Activated CD4-positive, alpha-beta T cell treated with anti-CD3 and anti-CD28 coated beads, Interleukin-2, amount 50 U/mL, for 4 hours (primary cell): ENCODE data around the gene CAMSAP2.
A peak's percentile ranks its signal among the peaks of the same experiment; 100 is the strongest.

Source experiments
- DNase-seq, 2 experiments: peaks; one replicate each; pipeline ENCODE4 v3.0.0-alpha.2; 2020

Gene CAMSAP2

GRCh38 chr1:200856716-200857357, 118.1 kb downstream of the CAMSAP2 start:
- DNase-seq: no peak

GRCh38 chr1:200857804-200858203, 119.1 kb downstream of the CAMSAP2 start:
- DNase-seq: no peak

- no peak for DNase-seq
These were observed 123.4 kb downstream of the CAMSAP2 start for GRCh38 chr1:200861937-200862647.

GRCh38 chr1:200862713-200863415, 124.2 kb downstream of the CAMSAP2 start:
- no peak for DNase-seq

- DNase-seq: no peak
These were observed 127.4 kb downstream of the CAMSAP2 start for GRCh38 chr1:200866116-200866515.

- peak in 1 of 2 experiments; percentile 34 for DNase-seq
These were observed 127.8 kb downstream of the CAMSAP2 start for GRCh38 chr1:200866521-200866920.

GRCh38 chr1:200867018-200867811, 128.5 kb downstream of the CAMSAP2 start:
- DNase-seq: no peak

GRCh38 chr1:200869376-200869752, 130.7 kb downstream of the CAMSAP2 start:
- DNase-seq: no peak

- DNase-seq: no peak
These were observed 131.2 kb downstream of the CAMSAP2 start for GRCh38 chr1:200869753-200870391.

- no peak for DNase-seq
These were observed 133.9 kb downstream of the CAMSAP2 start, which contains the start of gene GPR25 for GRCh38 chr1:200872446-200873115. Gene GPR25, plus strand, starts transcription at chr1:200872981. Its CDS starts 57 bp downstream, at chr1:200873038.

- DNase-seq: no peak
These were observed 134.5 kb downstream of the CAMSAP2 start for GRCh38 chr1:200873116-200873670.

- no peak for DNase-seq
These were observed 135.1 kb downstream of the CAMSAP2 start for GRCh38 chr1:200873671-200874397.

GRCh38 chr1:200874694-200875093, 136.0 kb downstream of the CAMSAP2 start:
- no peak for DNase-seq

- no peak for DNase-seq
These were observed 136.7 kb downstream of the CAMSAP2 start for GRCh38 chr1:200875416-200875815.

- no peak for DNase-seq
These were observed 138.3 kb downstream of the CAMSAP2 start for GRCh38 chr1:200877010-200877409.

- peak; percentile 47 to 50 for DNase-seq
These were observed 139.3 kb downstream of the CAMSAP2 start for GRCh38 chr1:200877839-200878551.

- DNase-seq: no peak
These were observed 141.5 kb downstream of the CAMSAP2 start for GRCh38 chr1:200880212-200880611.

GRCh38 chr1:200883118-200883517, 144.4 kb downstream of the CAMSAP2 start:
- DNase-seq: no peak

- no peak for DNase-seq
These were observed 147.1 kb downstream of the CAMSAP2 start for GRCh38 chr1:200885623-200886402.
